ENCODE data around the gene ADGRA1.

ADGRA1 gene

DNA sequence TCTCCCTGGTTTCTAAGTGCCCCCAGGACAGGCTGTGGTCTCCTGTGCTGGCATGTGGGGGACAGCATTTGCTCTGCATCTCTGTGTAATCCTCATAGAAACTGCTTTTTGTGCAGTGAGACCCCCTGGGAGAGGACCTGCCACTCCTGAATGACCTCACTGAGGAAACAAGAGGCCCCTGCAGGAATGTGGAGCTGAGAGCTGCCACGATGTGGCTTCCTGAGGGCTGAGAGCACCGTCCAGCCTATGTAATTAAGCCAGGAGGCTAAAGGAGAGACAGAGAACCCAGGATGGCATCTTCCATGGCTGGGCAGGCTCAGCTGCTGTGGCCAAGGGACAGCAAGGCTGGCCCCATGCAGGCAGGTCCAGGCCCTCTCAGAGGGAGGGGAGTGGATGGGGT is 32.3 kb upstream of the ADGRA1 start:
- no peak overlapping the region for H3K4me3 ChIP-seq (ENCODE audit: control insufficient read depth, low read depth, low read length)
- TF ChIP-seq, protein P1, sequence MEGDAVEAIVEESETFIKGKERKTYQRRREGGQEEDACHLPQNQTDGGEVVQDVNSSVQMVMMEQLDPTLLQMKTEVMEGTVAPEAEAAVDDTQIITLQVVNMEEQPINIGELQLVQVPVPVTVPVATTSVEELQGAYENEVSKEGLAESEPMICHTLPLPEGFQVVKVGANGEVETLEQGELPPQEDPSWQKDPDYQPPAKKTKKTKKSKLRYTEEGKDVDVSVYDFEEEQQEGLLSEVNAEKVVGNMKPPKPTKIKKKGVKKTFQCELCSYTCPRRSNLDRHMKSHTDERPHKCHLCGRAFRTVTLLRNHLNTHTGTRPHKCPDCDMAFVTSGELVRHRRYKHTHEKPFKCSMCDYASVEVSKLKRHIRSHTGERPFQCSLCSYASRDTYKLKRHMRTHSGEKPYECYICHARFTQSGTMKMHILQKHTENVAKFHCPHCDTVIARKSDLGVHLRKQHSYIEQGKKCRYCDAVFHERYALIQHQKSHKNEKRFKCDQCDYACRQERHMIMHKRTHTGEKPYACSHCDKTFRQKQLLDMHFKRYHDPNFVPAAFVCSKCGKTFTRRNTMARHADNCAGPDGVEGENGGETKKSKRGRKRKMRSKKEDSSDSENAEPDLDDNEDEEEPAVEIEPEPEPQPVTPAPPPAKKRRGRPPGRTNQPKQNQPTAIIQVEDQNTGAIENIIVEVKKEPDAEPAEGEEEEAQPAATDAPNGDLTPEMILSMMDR (IDR thresholded peaks at IDR 0.05; ENCODE audit: control insufficient read depth, insufficient read depth, low read depth, low read length, missing control alignments), result no peak
- no peak for DNase-seq (ENCODE audit: low read depth)

DNA sequence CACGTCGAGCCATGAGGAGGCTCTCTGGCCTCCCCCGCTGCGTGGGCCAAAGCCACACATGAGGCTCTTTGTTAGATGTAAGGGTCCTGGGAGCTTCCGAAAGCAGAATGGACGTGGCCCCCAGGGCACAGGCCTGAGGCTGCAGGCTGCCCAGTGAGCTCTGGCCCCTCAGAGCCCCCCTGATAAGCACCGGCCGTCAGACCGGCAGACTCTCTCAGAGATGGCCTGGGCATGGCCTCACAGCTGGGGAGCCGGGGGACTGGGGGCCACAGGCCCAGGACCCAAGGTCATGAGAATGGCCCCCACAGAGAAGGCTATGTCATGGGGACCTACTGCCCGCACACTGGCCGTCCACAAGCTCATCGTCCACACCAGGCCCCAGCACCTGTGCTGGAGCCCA is 31.7 kb upstream of the ADGRA1 start:
- no peak overlapping the region for H3K4me3 ChIP-seq (ENCODE audit: control insufficient read depth, low read depth, low read length)
- TF ChIP-seq, protein P1 (IDR thresholded peaks at IDR 0.05; ENCODE audit: control insufficient read depth, insufficient read depth, low read depth, low read length, missing control alignments), result no peak
- no peak for DNase-seq (ENCODE audit: low read depth)

DNA sequence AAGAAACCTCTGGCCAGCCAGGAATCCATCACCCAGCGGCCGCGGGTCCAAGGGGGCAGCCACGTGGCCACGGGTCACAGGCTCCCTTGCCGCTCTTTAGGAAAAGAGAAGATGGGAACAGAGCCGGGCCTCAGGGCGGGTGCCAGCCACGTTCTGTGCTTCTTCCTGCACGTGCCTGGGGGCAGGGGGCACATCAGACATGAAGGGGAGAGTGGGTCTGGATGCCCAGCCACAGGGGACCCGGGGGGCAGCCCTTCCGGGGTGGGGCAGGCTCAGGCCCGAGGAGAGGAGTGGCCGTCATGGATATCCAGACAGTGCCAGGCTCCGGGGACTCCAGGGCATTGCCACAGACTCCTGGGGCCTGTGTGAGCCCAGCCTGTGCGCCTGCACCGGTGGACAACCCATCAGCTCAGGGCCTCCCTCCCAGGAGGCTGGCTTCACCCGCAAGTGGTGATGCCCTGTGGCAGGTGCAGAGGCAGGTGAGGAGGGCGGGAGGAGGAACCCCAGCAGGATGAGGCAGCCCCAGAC is 31.0 kb upstream of the ADGRA1 start:
- no peak overlapping the region for H3K4me3 ChIP-seq (ENCODE audit: control insufficient read depth, low read depth, low read length)
- no peak for DNase-seq (ENCODE audit: low read depth)
- TF ChIP-seq, protein P1 (IDR thresholded peaks at IDR 0.05; ENCODE audit: control insufficient read depth, insufficient read depth, low read depth, low read length, missing control alignments), result no peak

DNA sequence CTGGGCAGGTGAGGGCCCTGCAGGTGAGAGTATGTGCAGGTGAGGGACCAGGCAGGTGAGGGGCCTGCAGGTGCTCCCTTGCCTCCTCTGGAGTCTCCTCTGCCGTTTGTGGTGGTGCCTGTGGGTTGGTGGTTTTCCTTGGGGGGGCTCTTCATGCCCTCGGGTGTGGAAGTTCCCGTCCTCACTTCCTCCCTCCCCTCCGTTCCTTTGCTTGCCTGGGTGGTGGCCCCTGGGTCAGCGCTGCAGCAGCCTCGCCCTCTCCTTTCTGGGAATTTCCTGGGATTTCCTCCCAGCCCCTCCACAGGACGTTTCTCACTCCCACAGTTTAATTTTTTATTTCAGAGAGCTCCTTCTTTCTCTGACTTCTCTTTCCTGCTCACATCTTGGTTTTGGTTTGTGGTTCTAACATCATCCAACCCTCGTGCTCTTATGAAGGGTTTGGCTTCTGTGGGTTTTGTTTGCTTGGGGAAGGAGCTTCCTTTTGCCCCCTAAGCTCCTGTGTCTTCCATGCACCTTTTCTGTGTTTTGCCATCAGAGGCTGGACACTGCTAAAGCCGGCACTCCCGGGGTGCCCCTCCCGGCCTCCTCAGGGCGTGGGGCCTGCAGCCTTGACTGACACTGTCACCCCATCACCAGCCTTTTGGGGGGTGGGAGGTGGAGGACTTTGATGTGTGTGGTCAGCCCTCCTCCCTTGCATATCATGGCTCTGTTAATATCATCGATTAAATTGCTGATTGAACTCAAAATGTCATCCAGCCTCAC is 29.2 kb upstream of the ADGRA1 start:
- TF ChIP-seq, protein P1 (IDR thresholded peaks at IDR 0.05; ENCODE audit: control insufficient read depth, insufficient read depth, low read depth, low read length, missing control alignments), result no peak
- no peak for DNase-seq (ENCODE audit: low read depth)
- H3K4me3 ChIP-seq (ENCODE audit: control insufficient read depth, low read depth, low read length), result no peak overlapping the region

DNA sequence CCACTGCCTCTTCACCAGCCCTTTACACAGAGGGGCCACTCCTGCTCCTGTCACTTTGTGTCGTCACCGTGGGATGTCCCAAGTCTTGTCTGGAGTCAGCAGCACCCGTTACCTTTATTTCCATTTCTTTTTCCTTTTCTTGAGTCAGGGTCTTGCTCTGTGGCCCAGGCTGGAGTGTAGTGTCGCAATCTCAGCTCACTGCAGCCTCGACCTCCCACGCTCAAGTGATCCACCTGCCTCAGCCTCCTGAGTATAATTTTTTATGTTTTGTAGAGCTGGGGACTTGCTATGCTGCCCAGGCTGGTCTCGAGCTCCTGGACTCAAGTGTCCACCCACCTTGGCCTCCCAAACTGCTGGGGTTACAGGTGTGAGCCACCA is 28.6 kb upstream of the ADGRA1 start:
- TF ChIP-seq, protein P1 (IDR thresholded peaks at IDR 0.05; ENCODE audit: control insufficient read depth, insufficient read depth, low read depth, low read length, missing control alignments), result no peak
- H3K4me3 ChIP-seq (ENCODE audit: control insufficient read depth, low read depth, low read length), result no peak overlapping the region
- DNase-seq (ENCODE audit: low read depth), result no peak

DNA sequence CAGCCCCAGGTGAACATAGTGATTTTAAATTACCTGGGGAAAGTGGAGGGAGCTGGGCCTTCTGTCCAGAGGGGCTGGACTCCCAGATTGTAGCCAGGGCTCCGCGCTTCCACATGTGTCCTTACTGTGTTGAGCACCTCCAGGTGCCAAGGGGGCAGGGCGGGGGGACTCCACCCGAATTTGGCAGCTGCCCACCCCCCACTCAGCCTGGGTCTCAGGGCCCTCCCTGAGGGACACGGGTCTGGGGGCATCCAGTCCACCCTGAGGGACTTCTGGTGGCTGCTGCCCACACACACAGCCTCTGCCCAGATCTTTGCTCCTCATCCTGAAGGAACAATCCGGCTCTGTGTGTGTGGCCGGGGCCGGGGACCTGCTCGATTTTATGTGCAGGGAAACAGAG is 28.2 kb upstream of the ADGRA1 start:
- TF ChIP-seq, protein P1 (IDR thresholded peaks at IDR 0.05; ENCODE audit: control insufficient read depth, insufficient read depth, low read depth, low read length, missing control alignments), result no peak
- no peak for DNase-seq (ENCODE audit: low read depth)
- H3K4me3 ChIP-seq (ENCODE audit: control insufficient read depth, low read depth, low read length), result no peak overlapping the region
